ENCODE measurements around the gene MUC22. TPM values are rescaled to one million over a fixed set of nuclear protein-coding genes. Genes with fewer than 3 reads are reported as not detected.

The MUC22 gene
- total and polyA plus RNA-seq, 4 donors, result 0.02 to 0.11 (median 0.05) TPM

DNA sequence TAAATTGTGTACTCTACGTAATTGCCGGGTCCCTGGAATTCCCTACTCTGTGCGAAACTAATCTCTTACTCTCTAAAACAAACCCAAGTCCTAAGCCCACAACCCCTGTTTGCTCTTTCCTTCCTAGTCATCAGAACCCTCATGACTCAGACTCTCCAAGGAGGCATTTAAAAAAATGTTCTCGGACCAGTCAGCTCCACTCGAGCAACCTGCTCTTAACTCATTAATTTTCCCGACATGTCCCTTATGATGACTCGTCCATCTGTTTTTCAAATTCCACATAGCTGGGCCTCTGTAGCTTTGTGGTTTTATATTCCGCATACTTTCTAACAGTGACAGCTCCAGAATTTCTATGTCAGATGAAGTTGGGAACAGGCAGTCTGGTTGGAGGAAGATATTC is 2.6 kb upstream of the MUC22 start:
- Histone ChIP-seq H3K9ac (ENCODE audit: insufficient read depth in 1 of 2, low read length in 2 of 2) (no peak overlapping the region), H3K27me3 (ENCODE audit: control insufficient read depth in 3 of 3, insufficient read depth in 3 of 3, low read length in 2 of 3) (peaks cover 0 to 2% (median 0%) of the 10 kb centered on the region in 3 donors), H3K27ac (ENCODE audit: low read depth in 1 of 2, low read length in 1 of 2) (no peak overlapping the region), H3K9me3 (ENCODE audit: control insufficient read depth in 4 of 4, insufficient read depth in 3 of 4, low read length in 3 of 4) (no peaks in the 10 kb centered on the region), H3K4me1 (ENCODE audit: control insufficient read depth in 5 of 5, insufficient read depth in 5 of 5, low read length in 5 of 5) (peaks cover 0 to 20% (median 0%) of the 10 kb centered on the region in 5 donors), H3K4me3 (no peak overlapping the region), H3K36me3 (ENCODE audit: control insufficient read depth in 4 of 4, insufficient read depth in 4 of 4, low read length in 4 of 4) (no peaks in the 10 kb centered on the region)
- ATAC-seq (ENCODE audit: insufficient read depth, low FRiP score), result peak; percentile 56
- TF ChIP-seq, protein P1, sequence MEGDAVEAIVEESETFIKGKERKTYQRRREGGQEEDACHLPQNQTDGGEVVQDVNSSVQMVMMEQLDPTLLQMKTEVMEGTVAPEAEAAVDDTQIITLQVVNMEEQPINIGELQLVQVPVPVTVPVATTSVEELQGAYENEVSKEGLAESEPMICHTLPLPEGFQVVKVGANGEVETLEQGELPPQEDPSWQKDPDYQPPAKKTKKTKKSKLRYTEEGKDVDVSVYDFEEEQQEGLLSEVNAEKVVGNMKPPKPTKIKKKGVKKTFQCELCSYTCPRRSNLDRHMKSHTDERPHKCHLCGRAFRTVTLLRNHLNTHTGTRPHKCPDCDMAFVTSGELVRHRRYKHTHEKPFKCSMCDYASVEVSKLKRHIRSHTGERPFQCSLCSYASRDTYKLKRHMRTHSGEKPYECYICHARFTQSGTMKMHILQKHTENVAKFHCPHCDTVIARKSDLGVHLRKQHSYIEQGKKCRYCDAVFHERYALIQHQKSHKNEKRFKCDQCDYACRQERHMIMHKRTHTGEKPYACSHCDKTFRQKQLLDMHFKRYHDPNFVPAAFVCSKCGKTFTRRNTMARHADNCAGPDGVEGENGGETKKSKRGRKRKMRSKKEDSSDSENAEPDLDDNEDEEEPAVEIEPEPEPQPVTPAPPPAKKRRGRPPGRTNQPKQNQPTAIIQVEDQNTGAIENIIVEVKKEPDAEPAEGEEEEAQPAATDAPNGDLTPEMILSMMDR (IDR thresholded peaks at IDR 0.05; ENCODE audit: control extremely low read depth, extremely low read depth), result no peak
- WGBS, 2 donors, result 44 to 72% methylated on average over 8 of the region's 8 CpGs
- DNase-seq, result no peak

DNA sequence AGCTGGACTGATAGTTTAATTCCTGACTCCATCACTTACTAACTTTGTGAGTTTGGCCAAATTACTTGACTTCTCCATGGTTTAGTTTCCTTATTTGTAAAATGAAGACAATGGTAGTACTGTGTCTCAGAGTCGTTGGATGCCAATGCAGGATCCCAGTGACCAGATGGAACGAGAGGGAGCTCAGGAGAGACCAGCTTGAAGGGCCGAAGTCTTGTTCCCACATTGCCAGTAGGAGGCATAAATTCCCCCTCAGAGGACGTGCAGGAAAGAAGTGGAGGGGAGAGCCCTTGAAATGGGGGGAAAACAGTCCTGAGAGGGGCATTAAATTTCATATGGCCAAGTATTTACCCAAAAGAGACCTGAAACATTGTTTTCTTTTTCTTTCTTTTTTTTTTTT is 2.1 kb upstream of the MUC22 start:
- Histone ChIP-seq H3K9ac (ENCODE audit: insufficient read depth in 1 of 2, low read length in 2 of 2) (no peak overlapping the region), H3K27me3 (ENCODE audit: control insufficient read depth in 3 of 3, insufficient read depth in 3 of 3, low read length in 2 of 3) (peaks cover 0 to 2% (median 0%) of the 10 kb centered on the region in 3 donors), H3K4me1 (ENCODE audit: control insufficient read depth in 5 of 5, insufficient read depth in 5 of 5, low read length in 5 of 5) (peaks cover 0 to 20% (median 0%) of the 10 kb centered on the region in 5 donors), H3K9me3 (ENCODE audit: control insufficient read depth in 4 of 4, insufficient read depth in 3 of 4, low read length in 3 of 4) (no peaks in the 10 kb centered on the region), H3K27ac (ENCODE audit: low read depth in 1 of 2, low read length in 1 of 2) (no peak overlapping the region), H3K36me3 (ENCODE audit: control insufficient read depth in 4 of 4, insufficient read depth in 4 of 4, low read length in 4 of 4) (no peaks in the 10 kb centered on the region), H3K4me3 (no peak overlapping the region)
- no peak for ATAC-seq (ENCODE audit: insufficient read depth, low FRiP score)
- 63 to 72% methylated on average over 4 of the region's 4 CpGs for WGBS, 2 donors
- no peak for DNase-seq
- TF ChIP-seq, protein P1 (IDR thresholded peaks at IDR 0.05; ENCODE audit: control extremely low read depth, extremely low read depth), result no peak

DNA sequence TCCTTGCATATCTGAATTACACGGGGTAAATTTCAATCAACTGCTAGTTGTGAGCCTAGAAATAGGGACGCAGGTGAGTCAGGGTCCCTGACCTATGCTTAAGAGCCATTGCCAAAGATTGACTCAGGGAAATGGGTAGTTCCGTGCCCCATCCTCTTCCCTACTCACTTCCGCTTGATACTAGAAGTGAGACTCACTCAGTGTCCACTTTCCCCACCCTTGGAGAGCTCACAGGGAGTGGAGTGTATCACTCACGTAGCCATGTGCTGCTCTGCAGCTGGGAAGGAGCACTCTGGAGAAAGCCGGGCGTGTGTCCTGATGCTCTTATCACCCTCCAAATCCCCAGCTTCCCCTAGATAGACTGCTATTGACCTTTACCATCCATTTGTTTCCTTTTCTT is 543 bp upstream of the MUC22 start:
- H3K27me3 ChIP-seq (ENCODE audit: control insufficient read depth in 3 of 3, insufficient read depth in 3 of 3, low read length in 2 of 3), result peaks cover 0 to 2% (median 0%) of the 10 kb centered on the region in 3 donors
- H3K27ac ChIP-seq (ENCODE audit: low read depth in 1 of 2, low read length in 1 of 2), result no peak overlapping the region
- H3K9ac ChIP-seq (ENCODE audit: insufficient read depth in 1 of 2, low read length in 2 of 2), result no peak overlapping the region
- H3K4me1 ChIP-seq (ENCODE audit: control insufficient read depth in 5 of 5, insufficient read depth in 5 of 5, low read length in 5 of 5), result peaks cover 0 to 12% (median 0%) of the 10 kb centered on the region in 5 donors
- TF ChIP-seq, protein P1 (IDR thresholded peaks at IDR 0.05; ENCODE audit: control extremely low read depth, extremely low read depth), result no peak
- 83 to 84% methylated on average over 7 of the region's 7 CpGs for WGBS, 2 donors
- no peaks in the 10 kb centered on the region for H3K36me3 ChIP-seq (ENCODE audit: control insufficient read depth in 4 of 4, insufficient read depth in 4 of 4, low read length in 4 of 4)
- DNase-seq (no peak), ATAC-seq (ENCODE audit: insufficient read depth, low FRiP score) (no peak)
- H3K4me3 ChIP-seq, result no peak overlapping the region
- peaks cover 0 to 6% (median under 1%) of the 10 kb centered on the region in 4 donors for H3K9me3 ChIP-seq (ENCODE audit: control insufficient read depth in 4 of 4, insufficient read depth in 3 of 4, low read length in 3 of 4)

DNA sequence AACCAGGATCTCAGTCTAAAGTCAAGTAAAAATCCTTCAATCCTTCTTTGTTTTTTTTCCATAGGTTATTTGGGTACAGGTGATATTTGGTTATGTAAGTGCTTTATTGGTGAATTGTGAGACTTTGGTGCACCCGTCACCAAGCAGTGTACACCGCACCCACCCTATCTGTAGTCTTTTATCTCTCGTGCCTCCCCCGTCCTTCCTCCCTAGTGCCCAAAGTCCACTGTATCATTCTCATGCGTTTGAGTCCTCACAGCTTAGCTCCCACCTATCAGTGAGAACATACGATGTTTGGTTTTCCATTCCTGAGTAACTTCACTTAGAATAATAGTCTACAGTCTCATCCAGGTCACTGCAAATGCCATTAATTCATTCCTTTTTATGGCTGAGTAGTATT is 879 bp downstream of the MUC22 start:
- H3K27me3 ChIP-seq (ENCODE audit: control insufficient read depth in 3 of 3, insufficient read depth in 3 of 3, low read length in 2 of 3), result peaks cover 0 to 2% (median 0%) of the 10 kb centered on the region in 3 donors
- ATAC-seq (ENCODE audit: insufficient read depth, low FRiP score) (no peak), DNase-seq (no peak)
- no peak overlapping the region for H3K4me3 ChIP-seq
- TF ChIP-seq, protein P1 (IDR thresholded peaks at IDR 0.05; ENCODE audit: control extremely low read depth, extremely low read depth), result no peak
- no peaks in the 10 kb centered on the region for H3K36me3 ChIP-seq (ENCODE audit: control insufficient read depth in 4 of 4, insufficient read depth in 4 of 4, low read length in 4 of 4)
- H3K9ac ChIP-seq (ENCODE audit: insufficient read depth in 1 of 2, low read length in 2 of 2), result no peak overlapping the region
- 76 to 85% methylated on average over 6 of the region's 6 CpGs for WGBS, 2 donors
- peaks cover 0 to 6% (median under 1%) of the 10 kb centered on the region in 4 donors for H3K9me3 ChIP-seq (ENCODE audit: control insufficient read depth in 4 of 4, insufficient read depth in 3 of 4, low read length in 3 of 4)
- H3K27ac ChIP-seq (ENCODE audit: low read depth in 1 of 2, low read length in 1 of 2), result no peak overlapping the region
- H3K4me1 ChIP-seq (ENCODE audit: control insufficient read depth in 5 of 5, insufficient read depth in 5 of 5, low read length in 5 of 5), result peaks cover 0 to 8% (median 0%) of the 10 kb centered on the region in 5 donors

All from lung (tissue), 12 donors.